CD1c-positive myeloid dendritic cell (primary cell): ENCODE results near the gene FBLIM1.
"Not testable (repeated sequence)": the region's sequence is repeated elsewhere in the genome, so short reads cannot be mapped to it uniquely, and the experiment has no call there.

Experiments used
- DNase-seq: peaks from one replicate; pipeline ENCODE4 v3.0.0-alpha.2; 2016; ENCODE audit errors: extremely low spot score

Gene FBLIM1

DNA sequence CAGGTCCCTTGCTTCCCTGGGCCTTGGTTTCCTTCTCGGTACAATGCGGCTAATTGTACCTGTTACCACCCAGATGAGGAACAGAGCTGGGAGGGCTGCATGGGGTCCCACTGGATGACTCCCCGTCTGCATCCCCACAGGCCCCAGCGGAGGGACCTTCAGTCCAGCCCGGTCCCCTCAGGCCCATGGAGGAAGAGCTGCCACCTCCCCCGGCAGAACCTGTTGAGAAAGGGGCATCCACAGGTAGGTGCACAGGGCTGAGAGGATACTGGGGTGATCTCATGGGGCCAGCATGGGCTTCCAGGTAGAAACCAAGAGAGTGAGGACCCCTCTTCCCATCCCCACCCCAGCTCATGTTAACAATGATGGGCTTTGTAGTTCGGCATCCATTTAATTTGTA is 9.8 kb downstream of the FBLIM1 start:
- DNase-seq: no peak

DNA sequence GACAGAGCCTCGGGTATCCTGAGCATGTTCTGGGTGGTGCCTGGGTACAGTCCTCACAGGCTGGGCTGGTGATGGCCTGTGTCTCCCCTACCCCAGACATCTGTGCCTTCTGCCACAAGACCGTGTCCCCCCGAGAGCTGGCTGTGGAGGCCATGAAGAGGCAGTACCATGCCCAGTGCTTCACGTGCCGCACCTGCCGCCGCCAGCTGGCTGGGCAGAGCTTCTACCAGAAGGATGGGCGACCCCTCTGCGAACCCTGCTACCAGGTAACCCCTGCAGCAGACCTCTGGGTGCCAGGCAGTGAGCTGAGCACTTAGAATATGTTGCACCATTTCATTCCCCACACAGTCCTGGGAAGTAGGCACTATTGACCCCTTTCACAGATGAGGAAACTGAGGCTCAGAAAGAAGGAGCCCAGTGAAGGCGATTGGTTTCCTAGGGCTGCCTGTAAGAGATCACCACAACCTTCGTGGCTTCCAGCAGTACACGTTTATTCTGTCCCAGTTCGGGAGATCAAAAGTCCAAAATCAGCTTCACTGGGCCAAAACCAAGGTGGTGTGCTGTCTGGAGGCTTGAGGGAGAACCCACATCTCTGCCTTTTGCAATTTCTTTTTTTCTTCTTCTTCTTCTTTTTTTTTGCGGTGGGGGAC is 11.8 kb downstream of the FBLIM1 start:
- no peak for DNase-seq

DNA sequence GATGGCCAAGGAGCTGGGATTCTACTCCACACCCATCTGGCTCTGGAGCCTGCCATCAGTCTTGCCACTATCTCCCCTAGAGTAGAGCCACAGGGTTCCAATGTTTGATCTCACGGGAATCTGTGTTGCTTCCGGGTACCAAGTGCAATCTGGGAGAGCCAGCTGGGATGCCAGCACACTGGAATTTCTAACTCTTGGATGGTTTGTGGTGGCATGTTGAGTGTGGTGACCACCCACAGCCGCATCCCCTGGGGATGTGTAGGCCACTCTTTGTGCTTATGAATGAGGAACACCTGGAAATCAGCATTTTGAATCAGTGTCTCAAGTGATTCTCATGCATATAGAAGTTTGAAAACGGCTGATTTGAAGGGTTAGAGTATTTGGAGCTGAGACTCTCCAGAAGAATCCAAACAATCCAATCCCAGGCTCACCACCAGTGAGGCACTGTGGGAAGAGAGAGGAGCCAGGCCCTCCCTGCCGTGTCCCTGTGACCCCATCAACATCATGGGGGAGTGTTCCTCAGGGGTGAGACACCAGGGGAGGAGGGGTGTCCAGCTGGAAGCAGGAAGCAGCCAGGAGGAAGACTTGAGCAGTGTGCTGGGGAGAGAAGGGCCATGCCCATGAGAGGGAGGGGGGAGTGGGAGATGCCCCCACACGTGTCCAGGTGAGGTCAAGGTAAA is 13.4 kb downstream of the FBLIM1 start:
- DNase-seq: no peak

GRCh38 chr1:15775706-15776105 is 17.1 kb downstream of the FBLIM1 start:
- DNase-seq: no peak

DNA sequence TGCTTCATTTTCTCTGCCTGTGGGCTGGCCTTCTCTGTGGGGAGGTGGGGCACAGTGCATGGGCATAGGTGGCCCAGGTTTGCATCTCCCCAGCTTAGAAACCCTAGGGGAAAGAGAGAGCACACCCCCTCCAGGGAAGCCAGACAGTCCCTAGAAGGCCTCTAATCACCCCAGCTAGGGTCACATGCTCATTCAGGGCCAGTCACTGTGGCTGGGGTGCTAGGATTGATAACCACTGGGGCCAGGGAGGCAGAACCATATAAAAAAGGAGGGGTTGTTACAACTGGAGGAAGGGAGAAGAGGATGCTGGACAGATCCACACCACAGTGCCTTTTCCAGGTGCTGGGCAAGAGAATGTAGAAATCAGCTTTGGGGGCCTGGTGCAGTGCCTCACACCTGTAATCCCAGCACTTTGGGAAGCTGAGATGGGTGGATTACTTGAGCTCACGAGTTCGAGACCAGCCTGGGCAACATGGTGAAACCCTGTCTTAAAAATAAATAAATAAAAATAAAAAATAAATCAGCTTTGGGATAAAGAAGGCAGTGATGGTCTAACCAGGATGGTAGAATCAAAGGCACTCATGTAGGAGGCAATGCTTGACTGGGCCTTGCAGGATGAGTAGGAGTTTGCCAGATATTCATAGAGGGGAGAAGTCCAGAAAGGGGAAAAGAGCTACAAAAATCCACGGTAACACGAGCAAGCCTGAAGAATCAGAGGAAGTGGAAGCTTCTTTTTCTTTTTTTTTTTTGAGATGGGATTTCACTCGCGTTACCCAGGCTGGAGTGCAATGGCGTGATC is 19.5 kb downstream of the FBLIM1 start:
- DNase-seq: no peak

DNA sequence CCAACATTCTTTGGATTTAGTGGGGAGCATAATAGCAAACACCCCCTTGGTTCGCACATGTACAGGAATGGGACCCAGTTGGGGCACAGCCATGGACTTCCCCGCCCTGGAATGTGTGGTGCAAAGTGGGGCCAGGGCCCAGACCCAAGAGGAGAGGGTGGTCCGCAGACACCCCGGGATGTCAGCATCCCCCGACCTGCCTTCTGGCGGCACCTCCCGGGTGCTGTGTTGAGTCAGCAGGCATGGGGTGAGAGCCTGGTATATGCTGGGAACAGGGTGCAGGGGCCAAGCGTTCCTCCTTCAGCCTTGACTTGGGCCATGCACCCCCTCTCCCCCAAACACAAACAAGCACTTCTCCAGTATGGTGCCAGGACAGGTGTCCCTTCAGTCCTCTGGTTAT is 27.1 kb downstream of the FBLIM1 start:
- no peak for DNase-seq

- no peak for DNase-seq
Measured at GRCh38 chr1:15786581-15786980, 28.0 kb downstream of the FBLIM1 start.

- DNase-seq: peak; percentile 90
Measured at GRCh38 chr1:15788624-15789301, 30.2 kb downstream of the FBLIM1 start.

GRCh38 chr1:15796086-15796462 is 37.5 kb downstream of the FBLIM1 start:
- DNase-seq: no peak

GRCh38 chr1:15797614-15798390 is 39.2 kb downstream of the FBLIM1 start:
- DNase-seq: no peak

DNA sequence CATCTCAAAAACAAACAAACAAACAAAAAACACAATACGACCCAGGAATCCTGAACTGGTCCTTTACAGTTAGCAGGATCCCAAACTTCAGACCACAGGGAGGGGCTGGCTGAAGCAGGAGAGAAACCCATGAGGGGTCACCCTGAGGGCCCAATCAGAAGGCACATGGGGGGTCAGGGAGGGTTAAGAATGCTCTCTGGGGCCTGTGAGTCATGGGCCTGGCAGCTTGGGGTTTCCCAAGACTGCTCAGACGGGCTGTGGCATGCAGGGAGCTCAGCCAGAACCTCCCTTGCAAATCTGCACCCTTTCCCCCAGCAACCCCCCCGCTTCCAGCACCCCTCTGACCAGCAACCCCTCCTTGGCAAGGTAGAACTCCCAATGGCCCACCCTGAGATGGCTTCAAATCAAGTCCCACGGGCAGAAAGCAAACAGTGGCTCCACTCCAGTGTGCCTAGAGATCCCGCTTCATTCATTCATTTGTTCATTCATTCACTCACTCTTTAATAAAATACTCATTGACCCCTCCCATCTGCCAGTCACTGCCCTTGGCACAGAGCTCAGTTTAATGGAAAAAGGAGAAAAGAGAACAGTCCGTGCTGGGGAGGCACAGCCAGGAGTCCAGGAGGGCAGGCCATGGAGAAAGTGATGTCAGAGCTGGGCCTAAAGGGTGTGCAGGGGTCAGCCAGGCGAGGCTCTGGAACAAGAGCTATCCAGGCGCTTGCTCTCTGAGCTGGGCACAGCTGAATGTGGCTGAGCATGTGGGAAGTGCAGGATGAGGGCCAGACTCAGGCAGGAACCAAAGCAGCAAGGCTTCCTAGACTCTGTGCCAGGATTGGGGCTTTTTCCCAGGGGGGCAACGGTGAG is 40.6 kb downstream of the FBLIM1 start:
- DNase-seq: peak; percentile 29

DNA sequence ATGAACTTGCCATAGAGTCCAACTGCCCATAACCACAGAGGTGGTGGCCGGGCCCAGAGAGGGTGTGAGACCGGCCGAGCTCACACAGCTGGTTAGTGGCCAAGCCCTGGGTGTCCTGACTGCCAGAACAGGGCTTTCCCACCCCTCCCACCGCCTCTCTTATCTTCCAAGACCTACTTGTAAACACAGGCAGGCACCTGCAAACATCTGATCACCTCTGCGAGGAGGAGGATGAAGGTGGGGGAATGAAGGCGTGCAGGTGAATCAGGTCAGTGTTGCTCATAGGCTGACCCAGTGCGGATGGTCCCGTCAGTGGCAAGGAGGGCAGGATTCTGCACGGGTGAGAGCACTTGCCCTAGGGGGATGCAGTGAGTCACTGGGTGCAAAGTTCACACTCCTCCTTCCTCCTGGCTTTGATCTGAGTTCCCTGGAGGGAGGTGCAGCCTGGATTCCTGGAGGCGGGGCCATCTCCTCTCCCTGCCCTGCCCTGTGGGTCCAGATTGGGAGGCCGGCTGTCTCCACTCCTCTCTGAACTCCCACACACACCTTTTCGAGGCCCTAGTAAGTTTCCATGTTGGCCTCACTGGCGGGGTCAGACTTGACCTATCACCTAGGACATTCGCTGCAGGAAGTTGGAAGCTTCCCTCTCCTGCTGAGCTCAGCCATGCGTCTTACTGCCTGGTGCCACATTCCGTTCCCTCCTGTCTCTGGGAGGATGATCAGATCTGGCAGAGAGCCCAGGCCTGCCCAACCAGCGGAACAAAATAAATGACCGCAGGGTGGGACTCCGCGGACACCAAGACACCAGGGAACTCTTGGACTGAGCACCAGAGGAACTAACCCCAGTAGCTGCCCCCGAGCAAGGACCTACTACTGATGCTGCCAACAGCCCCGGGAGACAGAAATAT is 41.6 kb downstream of the FBLIM1 start:
- peak; percentile 28 for DNase-seq

DNA sequence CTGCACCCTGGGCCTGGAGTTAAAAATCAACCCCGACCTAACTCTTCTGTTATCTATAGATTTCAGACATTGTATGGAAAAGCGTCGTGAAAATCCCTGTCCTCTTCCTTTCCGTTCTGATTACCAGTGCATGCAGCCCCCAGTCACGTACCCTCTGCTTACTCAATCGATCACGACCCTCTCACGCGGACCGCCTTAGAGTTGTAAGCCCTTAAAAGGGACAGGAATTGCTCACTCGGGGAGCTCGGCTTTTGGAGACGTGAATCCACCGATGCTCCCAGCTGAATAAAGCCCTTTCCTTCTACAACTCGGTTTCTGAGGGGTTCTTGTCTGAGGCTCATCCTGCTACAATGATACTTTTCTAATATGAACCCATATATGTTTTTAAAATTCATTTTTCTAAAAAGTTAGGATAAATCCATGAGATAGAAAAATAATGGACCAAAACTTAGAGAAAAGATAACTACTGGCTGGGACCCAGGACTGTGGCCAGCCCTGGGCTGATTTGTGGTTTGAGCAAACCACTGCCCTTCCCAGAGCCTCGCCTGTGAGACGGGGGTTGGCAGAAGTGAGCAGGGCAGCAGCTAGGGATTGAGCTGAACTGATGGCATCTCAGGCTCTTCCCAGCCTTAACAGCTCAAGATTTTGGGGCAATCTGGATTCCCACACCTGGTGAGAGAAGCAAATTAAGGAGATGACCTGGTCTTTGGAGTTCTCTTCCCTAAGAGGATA is 43.8 kb downstream of the FBLIM1 start:
- no peak for DNase-seq

DNA sequence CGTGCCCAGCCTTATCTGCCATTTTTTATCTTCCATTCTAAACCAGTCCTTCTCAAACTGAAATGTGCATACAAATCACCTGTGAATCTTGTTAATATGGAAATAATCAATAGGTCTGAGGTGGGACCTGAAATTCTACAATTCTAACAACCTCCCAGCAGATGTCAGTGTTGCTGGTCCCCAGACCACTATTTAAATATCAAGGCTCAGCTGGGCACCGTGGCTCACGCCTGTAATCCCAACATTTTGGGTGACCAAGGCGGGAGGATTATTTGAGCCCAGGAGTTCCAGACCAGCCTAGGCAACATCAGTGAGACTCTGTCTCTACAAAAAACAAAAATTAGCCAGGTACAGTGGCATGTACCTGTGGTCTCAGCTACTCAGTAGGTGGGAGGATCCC is 44.8 kb downstream of the FBLIM1 start:
- DNase-seq: peak; percentile 33

GRCh38 chr1:15804060-15804459 is 45.5 kb downstream of the FBLIM1 start:
- DNase-seq: no peak

DNA sequence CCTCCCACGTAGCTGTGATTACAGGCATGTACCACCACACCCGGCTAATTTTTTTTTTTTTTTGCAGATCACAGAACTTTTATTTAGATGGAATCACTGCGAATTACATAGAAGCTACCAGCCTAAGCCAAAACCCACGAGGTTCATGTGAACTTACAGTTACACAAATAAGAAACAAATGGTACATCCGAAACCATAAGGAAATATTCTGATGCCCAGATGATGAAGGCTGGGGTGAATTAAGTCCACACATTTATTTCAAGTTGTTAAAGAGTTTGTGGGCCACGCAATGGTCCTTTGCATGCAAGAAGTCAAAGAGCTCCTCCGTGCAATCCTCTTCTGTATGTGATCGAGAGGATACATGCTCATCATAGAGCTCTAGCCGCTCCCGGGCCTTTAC is 48.5 kb downstream of the FBLIM1 start:
- DNase-seq: no peak

DNA sequence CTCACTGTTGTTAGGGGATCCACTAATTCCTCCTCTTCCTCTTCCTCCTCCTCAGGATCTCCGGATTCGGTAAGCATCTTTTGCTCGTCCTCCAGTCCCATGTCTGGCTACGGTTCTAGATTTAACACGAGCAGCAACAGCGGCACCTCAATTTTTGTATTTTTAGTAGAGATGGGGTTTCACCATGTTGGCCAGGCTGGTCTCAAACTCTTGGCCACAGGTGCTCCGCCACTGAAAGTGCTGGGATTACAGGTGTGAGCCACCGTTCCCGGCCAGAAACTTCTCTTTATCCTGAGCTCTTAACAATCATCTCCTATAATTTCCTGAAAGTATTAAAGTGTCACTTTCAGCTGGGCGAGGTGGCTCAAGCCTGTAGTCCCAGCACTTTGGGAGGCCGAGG is 49.0 kb downstream of the FBLIM1 start, which contains the start of gene UQCRHL:
UQCRHL (minus strand) TSS at position 101 of the 400 bp plus-strand sequence; CDS start at position 101, 0 bp downstream.
- not testable (repeated sequence) for DNase-seq

DNA sequence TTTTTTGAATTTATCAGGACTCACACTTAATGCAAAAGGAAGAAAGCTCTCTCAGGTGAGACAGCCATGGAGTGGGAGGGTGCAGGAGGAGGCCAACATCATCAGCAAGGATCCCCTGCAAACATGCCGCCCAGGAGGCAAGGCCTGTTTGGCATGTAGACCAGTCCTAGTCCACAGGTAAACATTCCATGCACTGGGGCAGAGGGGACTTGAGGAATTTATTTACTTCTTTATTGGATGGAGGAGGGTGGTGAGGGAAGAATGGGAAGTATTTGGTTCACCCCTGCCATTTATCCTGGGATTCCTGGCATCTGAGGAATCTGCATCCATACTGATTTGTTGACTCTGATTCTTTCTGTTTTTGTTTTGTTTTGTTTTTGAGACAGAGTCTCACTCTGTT is 50.4 kb downstream of the FBLIM1 start:
- no peak for DNase-seq

GRCh38 chr1:15810073-15810472 is 51.5 kb downstream of the FBLIM1 start:
- no peak for DNase-seq
